ENCODE measurements around the gene TAGAP.

TAGAP gene

DNA sequence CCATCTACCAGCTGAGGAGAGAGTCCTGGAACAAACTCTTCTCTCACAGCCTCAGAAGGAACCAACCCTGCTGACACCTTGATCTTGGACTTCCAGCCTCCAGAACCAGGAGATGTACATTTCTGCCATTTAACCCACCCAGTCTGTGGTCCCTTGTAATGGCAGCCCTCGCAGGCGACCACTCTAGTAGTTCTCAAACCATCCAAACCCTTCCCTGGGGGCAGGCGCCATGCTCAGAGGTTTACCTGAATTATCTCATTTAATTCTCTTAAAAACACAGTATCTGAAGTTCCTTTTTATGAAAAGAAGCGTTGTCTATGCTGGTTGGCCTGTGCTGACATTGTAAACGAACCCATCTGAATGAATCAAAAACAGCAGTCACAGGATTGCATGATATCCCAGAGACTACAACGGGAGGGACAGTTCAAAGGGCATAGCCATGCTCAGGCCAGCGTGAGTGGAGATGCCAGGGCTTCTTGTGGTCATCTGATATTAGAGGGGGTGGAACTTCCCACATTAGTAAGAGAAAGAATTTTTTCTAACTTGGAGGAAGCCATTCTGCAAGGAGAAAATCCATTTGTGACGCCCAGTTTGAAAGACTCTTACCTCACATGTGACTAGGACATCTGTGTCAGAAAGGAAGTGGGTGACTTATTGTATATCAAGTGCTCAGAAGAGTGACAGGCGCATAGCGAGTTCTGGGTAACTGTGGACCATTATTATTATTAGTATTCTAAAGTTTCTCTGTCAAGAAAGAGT, 17.2 kb upstream of the TAGAP start:
- DNase-seq (peak in 1 of 2 donors; percentile 49), ATAC-seq (peak; percentile 85)
- Mint-ChIP-seq H3K4me3 (peak overlapping the region; percentile 36 to 72), H3K4me1 (peaks cover 98% of the 10 kb centered on the region), H3K27ac (peak overlapping the region; percentile 95 to 96), H3K9me3 (peaks cover 3 to 10% of the 10 kb centered on the region in 2 donors), H3K27me3 (no peaks in the 10 kb centered on the region)

DNA sequence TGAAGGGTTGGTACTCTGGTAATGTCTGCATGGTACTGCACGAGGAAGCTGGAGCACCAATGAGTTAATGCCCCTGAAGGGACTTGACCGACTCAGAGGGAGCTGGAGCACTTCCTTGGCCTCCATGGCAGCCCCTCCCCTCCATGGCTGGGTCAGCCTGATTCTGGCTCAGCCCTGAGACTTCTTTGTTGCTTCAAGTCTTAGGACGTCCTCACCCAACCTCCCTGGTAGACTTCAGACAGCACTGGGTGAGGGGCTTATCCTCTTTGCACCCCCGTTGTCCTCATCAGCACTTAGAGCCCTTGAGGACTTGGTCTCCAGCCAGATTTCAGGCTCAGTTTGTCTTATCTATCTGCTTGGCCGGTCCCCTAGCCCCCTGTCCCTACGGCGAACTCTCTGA, 16.4 kb upstream of the TAGAP start:
- Mint-ChIP-seq H3K9me3 (peaks cover 3 to 10% of the 10 kb centered on the region in 2 donors), H3K4me1 (peaks cover 98% of the 10 kb centered on the region), H3K27ac (peak overlapping the region; percentile 95 to 96), H3K27me3 (no peaks in the 10 kb centered on the region), H3K4me3 (no peak overlapping the region)
- no peak for ATAC-seq
- no peak for DNase-seq

DNA sequence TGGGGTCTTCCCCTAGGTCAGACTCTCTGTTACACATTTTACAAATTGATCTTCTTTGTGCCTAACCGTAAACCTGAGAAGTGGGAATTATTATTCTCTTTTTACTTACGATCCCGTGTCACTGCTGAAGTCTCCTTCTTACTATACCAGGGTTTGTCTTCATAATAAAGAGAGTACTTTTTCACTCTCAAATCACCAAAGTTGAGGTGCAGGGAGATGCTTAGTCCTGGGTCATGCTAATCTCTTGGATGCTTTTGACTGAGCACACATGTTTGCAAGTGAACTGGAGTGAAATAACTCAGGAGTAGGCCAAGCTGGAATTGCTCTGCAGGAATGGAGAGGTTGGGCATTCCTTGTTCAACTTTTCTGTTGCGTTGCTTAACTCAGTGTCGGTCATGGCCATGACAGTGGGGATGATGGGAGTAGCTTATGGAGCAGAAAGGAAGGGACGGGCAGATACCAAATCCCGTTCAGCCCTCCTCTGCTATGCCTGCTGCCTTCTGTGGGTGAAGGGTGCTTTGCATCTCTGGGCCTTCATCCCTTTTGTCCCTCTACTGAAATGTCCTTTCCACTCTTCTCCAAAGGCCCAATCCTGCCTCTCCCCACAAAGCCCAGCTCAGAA, 15.2 kb upstream of the TAGAP start:
- ATAC-seq, result no peak
- no peak for DNase-seq
- peak overlapping the region; percentile 59 to 69 for H3K4me3 Mint-ChIP-seq

DNA sequence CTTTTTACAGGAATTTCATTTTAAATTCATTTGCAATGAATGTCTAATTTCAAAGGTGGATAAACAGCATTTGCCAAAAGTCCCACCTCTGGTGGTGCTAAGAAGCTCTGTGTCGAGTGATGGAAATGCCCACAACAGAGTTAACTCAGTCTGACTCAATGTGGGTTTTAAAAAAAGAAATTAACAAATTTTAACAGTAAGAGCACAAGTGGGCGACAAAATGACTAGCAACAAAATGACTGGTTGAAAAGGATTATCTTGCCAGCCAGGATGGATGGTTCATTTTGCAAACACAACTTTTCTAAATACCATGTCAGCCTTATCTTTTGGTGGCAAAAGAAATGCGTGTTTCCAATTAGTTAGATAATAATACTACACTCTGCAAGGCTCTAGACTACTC, 14.3 kb upstream of the TAGAP start:
- peak overlapping the region; percentile 59 to 69 for H3K4me3 Mint-ChIP-seq
- peaks cover 98% of the 10 kb centered on the region for H3K4me1 Mint-ChIP-seq
- peak; percentile 73 for ATAC-seq
- no peaks in the 10 kb centered on the region for H3K27me3 Mint-ChIP-seq
- peak overlapping the region; percentile 37 to 94 for H3K27ac Mint-ChIP-seq
- H3K9me3 Mint-ChIP-seq, result peaks cover 7 to 10% of the 10 kb centered on the region in 2 donors
- peak in 1 of 2 donors; percentile 54 for DNase-seq

More for the DNA sequence above, 15.2 kb upstream of the TAGAP start:
- Mint-ChIP-seq H3K4me1 (peaks cover 98% of the 10 kb centered on the region), H3K27me3 (no peaks in the 10 kb centered on the region), H3K27ac (peak overlapping the region; percentile 76 to 94), H3K9me3 (peaks cover 3 to 10% of the 10 kb centered on the region in 2 donors)

DNA sequence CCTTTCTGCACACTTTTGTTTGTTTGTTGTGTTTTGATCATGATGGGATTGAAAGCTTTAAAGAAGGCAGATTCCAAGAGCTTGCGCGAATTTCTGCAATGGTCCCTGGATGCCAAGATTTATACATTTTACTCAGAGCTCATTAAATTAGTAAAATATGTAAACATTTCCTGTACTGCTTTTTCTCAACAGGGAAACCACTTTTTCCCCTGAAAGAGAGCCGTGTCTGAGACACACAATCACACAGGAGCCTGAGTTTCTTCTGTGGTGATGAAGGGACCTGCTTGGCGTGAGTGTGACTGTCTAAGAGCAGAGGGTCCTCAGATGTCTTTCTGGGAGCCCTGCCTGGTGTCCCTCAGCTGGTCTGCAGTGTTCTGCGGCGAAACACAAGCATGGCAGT, 12.1 kb upstream of the TAGAP start:
- no peak for DNase-seq
- Mint-ChIP-seq H3K4me1 (peaks cover 90% of the 10 kb centered on the region), H3K27me3 (no peaks in the 10 kb centered on the region), H3K27ac (peak overlapping the region; percentile 85 to 94), H3K4me3 (peak overlapping the region; percentile 68 to 85), H3K9me3 (peaks cover 7 to 9% of the 10 kb centered on the region in 2 donors)
- ATAC-seq, result peak; percentile 27

DNA sequence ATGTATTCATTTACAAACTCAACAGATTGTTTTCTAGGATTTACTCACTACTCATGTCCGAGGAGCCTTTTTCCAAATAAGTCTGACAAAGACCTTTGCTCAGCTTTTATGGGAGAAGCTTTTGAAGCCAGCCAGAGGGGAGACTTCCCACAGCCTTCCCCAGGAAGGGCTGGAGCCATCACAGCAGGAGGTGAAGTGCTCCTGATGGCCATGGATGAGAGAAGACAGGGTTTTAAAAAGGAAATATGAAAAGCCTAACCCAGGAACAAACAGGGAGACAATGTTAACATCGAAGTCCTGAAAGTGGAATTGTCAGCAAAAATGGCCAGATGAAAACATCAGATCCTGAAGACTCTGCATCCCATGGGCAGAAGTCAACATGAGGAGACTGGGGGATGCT, 11.6 kb upstream of the TAGAP start:
- peak overlapping the region; percentile 68 to 85 for H3K4me3 Mint-ChIP-seq
- H3K9me3 Mint-ChIP-seq, result peaks cover 4 to 6% of the 10 kb centered on the region in 2 donors
- no peaks in the 10 kb centered on the region for H3K27me3 Mint-ChIP-seq
- no peak for DNase-seq
- peaks cover 90% of the 10 kb centered on the region for H3K4me1 Mint-ChIP-seq
- peak overlapping the region; percentile 84 to 89 for H3K27ac Mint-ChIP-seq
- ATAC-seq, result no peak

DNA sequence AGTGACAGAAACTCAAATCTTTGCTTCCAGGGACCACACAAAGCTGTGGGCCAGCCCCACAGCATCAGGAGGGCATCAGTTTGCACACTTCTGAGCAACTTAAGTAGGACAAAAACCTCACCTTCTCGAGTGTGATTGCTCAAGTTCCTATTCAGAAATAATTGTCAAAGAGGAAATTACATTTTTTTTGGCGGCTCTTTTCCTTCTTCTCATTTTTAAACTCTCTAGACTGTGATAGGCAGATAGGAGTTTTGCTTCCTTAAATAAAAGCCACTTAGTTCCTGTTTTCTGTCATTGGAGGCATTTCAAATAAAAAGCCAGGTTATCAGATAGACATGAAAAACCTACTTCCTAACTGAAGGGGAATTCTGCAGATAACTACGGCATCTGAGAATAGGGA, 11.2 kb upstream of the TAGAP start:
- no peak for ATAC-seq
- Mint-ChIP-seq H3K9me3 (peaks cover 0 to 4% of the 10 kb centered on the region in 2 donors), H3K4me3 (peak overlapping the region; percentile 68 to 85), H3K27ac (peak overlapping the region; percentile 84 to 89), H3K4me1 (peaks cover 86% of the 10 kb centered on the region), H3K27me3 (no peaks in the 10 kb centered on the region)
- no peak for DNase-seq

DNA sequence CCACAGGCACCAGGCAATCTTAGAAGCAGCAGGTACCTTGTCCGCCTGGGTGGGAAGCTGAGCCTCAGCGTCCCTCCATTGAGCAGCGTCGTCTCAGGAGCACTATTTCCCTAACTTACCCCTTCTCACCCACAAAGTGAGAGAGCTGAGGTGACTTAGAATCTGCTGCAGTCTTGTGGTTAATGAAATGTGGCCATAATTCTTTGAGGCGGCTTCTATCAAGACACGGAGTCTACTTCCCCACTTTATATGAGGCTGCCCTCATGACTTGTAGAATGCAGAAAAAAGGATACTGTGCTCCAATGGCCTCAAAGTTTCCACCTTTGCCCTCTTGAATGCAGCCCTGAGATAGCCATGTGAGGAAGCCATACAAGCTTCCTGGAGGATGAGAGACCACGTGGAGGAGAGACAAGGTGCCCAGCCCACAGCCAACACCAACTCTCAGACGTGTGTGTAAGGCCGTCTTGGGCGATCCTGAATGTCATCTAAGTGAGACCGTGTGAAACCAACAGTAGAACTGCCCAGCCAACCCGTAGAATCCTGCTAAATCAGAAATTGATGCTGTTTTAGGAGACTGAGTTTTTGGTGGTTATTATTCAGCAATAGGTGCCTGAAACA, 9.1 kb upstream of the TAGAP start:
- Mint-ChIP-seq H3K27me3 (no peaks in the 10 kb centered on the region), H3K4me3 (peak overlapping the region in 1 of 2 donors; percentile 16), H3K9me3 (peaks cover 0 to 4% of the 10 kb centered on the region in 2 donors), H3K4me1 (peaks cover 71% of the 10 kb centered on the region), H3K27ac (peak overlapping the region in 1 of 2 donors; percentile 61)
- peak; percentile 78 for ATAC-seq
- DNase-seq, result no peak

DNA sequence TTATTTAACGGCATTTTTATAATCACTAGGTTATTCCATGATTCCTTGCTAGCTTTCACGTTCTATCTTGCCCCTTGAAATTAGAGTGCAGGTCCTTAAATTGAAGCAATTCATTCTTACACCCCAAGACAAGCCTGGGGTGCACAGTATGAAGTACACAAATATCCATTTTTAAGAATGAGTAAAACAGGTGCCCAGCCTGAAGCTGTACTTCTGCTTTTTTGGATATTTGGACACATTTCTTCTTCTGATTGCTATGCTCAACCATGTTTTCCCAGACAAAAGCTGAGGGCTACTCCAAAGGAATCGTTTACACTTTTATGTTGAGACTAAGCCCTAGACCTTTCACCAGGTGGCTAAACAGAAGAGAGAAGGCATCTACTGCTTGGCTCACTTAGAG, 7.9 kb upstream of the TAGAP start:
- DNase-seq, result no peak
- H3K4me1 Mint-ChIP-seq, result peaks cover 71% of the 10 kb centered on the region

DNA sequence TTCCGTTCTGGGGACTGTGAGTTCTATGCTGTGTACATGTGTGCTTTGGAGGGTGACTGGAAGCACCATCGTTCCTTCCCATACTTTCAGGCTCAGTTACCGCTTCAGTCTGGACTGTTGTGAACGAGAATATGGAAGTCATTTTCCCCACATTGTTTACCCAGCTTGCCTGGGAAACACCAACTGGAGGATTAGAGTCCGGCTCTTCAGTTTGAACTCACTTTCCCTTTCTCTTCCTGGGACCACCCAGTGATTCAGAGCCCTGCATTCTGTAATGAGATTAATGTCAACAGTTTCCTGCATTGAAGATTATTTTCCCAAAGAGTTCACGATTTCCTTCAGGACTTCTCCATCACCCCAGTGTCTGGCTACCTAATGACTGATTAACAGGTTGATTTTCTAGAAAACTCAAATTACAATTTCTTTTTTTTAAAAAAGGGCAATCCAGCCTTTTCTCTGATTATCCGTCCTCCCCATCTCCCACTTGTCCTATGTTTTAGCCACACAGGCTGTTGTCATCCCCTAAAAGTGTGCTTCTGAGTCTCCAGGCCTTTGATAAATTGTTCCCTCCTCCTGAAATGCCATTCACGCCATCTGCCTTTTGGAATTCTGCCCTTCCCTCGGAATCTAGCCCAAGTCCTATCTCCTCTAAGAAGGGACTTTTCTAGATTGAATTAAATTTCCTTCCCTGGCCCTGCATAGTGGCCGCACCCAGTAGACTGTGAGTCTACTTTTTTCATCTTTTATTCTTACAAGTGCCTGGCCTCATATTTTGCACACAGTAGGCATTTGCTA, 3.3 kb upstream of the TAGAP start:
- H3K9me3 Mint-ChIP-seq, result no peaks in the 10 kb centered on the region
- peaks cover 52% of the 10 kb centered on the region for H3K4me1 Mint-ChIP-seq
- no peak for ATAC-seq
- H3K27me3 Mint-ChIP-seq, result no peaks in the 10 kb centered on the region
- H3K4me3 Mint-ChIP-seq, result peak overlapping the region; percentile 66 to 72
- peak overlapping the region in 1 of 2 donors; percentile 50 for H3K27ac Mint-ChIP-seq
- DNase-seq, result no peak

More for the DNA sequence above, 7.9 kb upstream of the TAGAP start:
- Mint-ChIP-seq H3K27ac (peak overlapping the region in 1 of 2 donors; percentile 66), H3K4me3 (no peak overlapping the region), H3K27me3 (no peaks in the 10 kb centered on the region), H3K9me3 (peaks cover 0 to 4% of the 10 kb centered on the region in 2 donors)
- no peak for ATAC-seq

DNA sequence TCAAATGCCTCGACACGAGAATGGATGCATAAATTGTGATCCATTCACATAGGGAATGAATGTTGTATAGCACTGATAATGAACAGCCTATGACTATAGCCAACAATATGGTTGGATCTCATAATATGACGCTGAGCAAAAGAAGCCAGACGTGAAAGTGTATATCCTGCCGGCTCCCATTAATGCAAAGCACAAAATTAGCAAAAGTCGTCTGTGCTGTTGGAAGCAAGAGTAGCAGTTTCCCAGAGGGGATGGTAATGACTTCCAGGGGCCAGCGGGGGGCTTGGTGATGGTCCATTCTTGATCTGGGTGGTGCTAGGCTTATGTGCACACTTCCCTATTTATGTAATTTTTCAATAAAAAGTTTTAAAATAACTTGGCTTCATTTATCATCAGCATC, 1.0 kb upstream of the TAGAP start:
- no peak for ATAC-seq
- DNase-seq, result no peak
- Mint-ChIP-seq H3K4me1 (peaks cover 61% of the 10 kb centered on the region), H3K27me3 (no peaks in the 10 kb centered on the region), H3K4me3 (peak overlapping the region; percentile 88 to 97), H3K27ac (peak overlapping the region; percentile 89 to 99), H3K9me3 (no peaks in the 10 kb centered on the region)

DNA sequence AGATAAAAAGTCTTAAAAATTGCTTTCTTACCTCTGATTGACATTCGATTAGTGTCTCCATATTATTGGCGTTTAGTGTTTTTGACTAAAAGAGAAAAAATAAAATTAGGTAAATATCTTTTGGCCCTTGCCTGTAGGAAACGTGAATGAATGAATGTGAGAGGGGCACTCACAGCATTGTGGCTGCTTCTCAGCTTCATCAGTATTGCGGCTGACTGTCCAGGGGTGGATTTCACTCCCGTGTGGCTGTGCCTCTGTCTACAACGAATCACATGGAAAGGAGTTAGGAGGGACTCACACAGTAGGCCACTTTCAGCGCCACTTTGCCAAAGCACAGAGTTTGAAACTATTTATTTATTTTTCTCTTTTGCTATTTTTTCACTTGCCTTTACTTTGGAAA, 844 bp downstream of the TAGAP start:
- ATAC-seq (no peak), DNase-seq (peak in 1 of 2 donors; percentile 35)
- peak overlapping the region; percentile 98 to 99 for H3K27ac Mint-ChIP-seq
- H3K9me3 Mint-ChIP-seq, result no peaks in the 10 kb centered on the region
- no peaks in the 10 kb centered on the region for H3K27me3 Mint-ChIP-seq
- H3K4me1 Mint-ChIP-seq, result peaks cover 70% of the 10 kb centered on the region
- H3K4me3 Mint-ChIP-seq, result peak overlapping the region; percentile 88 to 97

DNA sequence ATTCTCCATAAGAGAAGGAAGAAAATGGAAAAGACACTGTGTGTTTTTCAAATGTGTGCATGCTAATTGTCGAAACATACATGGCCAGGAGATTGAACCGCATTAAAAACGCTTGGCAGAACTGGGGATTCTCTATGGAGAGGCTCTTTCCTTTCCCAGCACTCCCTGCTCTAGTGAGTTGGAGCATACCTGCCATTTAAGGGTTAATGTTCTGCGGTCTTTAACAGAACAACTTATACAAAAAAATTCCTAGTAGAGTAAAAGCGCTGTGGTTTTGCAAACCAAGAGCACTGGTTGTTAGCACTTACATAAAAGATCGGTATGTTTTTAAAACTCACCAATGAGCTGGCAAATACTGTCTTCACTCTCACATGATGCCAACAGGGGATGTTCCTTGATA, 1.5 kb downstream of the TAGAP start:
- DNase-seq (no peak), ATAC-seq (no peak)
- H3K4me3 Mint-ChIP-seq, result peak overlapping the region; percentile 88 to 97

DNA sequence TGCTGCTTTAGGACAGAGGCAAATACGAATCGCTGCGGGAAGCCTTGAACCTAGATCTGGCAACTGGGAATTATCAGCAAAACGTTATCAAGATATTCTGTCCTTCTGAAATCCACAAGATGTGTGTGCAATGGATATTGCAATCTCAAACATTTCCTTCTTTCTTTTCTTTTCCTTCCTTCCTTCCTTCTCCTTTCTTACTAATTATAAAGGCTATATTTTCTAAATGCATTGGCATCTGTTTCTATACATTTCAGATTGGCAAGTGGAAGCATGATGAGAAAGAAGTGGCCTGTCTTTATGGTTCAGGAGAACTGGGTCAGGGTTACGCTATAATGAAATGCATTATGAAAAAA, 2.0 kb downstream of the TAGAP start:
- Mint-ChIP-seq H3K4me1 (peaks cover 70% of the 10 kb centered on the region), H3K27me3 (no peaks in the 10 kb centered on the region), H3K9me3 (no peaks in the 10 kb centered on the region), H3K4me3 (peak overlapping the region; percentile 88 to 97), H3K27ac (peak overlapping the region; percentile 98 to 99)
- no peak for ATAC-seq
- no peak for DNase-seq

More for the DNA sequence above, 1.5 kb downstream of the TAGAP start:
- H3K27me3 Mint-ChIP-seq, result no peaks in the 10 kb centered on the region
- peaks cover 70% of the 10 kb centered on the region for H3K4me1 Mint-ChIP-seq
- H3K9me3 Mint-ChIP-seq, result no peaks in the 10 kb centered on the region
- H3K27ac Mint-ChIP-seq, result peak overlapping the region; percentile 98 to 99

Measured in stimulated activated naive CD8-positive, alpha-beta T cell treated with anti-CD3 and anti-CD28 coated beads, Interleukin-15, amount 100 ng/mL, for 72 hours (primary cell).